CD4-positive, CD25-positive, alpha-beta regulatory T cell (primary cell): ENCODE results near the gene VIT. TPM values are rescaled to one million over a fixed set of nuclear protein-coding genes. Genes with fewer than 3 reads are reported as not detected.

Experiments
- ATAC-seq, 2 donors: fragments of 150-1000 bp; cut with Tn5 transposase; one replicate each; pipeline ENCODE4 v1.10.0; 2021; ENCODE audit warnings: low read depth in 2 of 2, moderate number of reproducible peaks in 2 of 2, moderate library complexity in 1 of 2
- DNase-seq, 3 donors: peaks; one replicate each; pipeline versions ENCODE4 v3.0.0 to v3.0.0-alpha.2; 2012 to 2022; ENCODE audit warnings: mixed read lengths in 1 of 3
- H3K27ac ChIP-seq: one replicate; pipeline ENCODE4 v1.7.0; 2013; ENCODE audit warnings: mild to moderate bottlenecking, low read length; ENCODE audit not compliant: insufficient read depth, poor library complexity, severe bottlenecking
- H3K27me3 ChIP-seq: one replicate; pipeline ENCODE4 v1.7.0; 2013; ENCODE audit warnings: low read length; ENCODE audit not compliant: control insufficient read depth, insufficient read depth
- H3K36me3 ChIP-seq: one replicate; pipeline ENCODE4 v1.7.0; 2013; ENCODE audit warnings: mild to moderate bottlenecking, low read length, moderate library complexity; ENCODE audit not compliant: control insufficient read depth, insufficient read depth
- H3K4me1 ChIP-seq: 2 replicates; pipeline ENCODE4 v1.7.0; 2013; ENCODE audit warnings: mild to moderate bottlenecking, low read length; ENCODE audit not compliant: insufficient read depth, control insufficient read depth, poor library complexity, severe bottlenecking
- H3K4me3 ChIP-seq: one replicate; pipeline ENCODE4 v1.7.0; 2013; ENCODE audit warnings: low read depth, mild to moderate bottlenecking, low read length, moderate library complexity
- H3K9me3 ChIP-seq, 2 experiments: 1 replicate in 1 of 2; 2 replicates in 1 of 2; pipeline ENCODE4 v1.7.0; 2013; ENCODE audit warnings: low read length in 2 of 2, mild to moderate bottlenecking in 1 of 2, moderate library complexity in 1 of 2; ENCODE audit not compliant: control insufficient read depth in 2 of 2
- H3K27ac Mint-ChIP-seq, 3 donors: one replicate each; pipeline ENCODE4 v1.8.0; 2020 to 2022; ENCODE audit warnings: mild to moderate bottlenecking in 3 of 3, mixed read lengths in 3 of 3, moderate library complexity in 2 of 3
- H3K27me3 Mint-ChIP-seq: one replicate; pipeline ENCODE4 v1.8.0; 2022; ENCODE audit warnings: mild to moderate bottlenecking, mixed read lengths
- H3K36me3 Mint-ChIP-seq: one replicate; pipeline ENCODE4 v1.8.0; 2020; ENCODE audit warnings: mixed read lengths
- H3K4me1 Mint-ChIP-seq, 4 donors: one replicate each; pipeline ENCODE4 v1.8.0; 2020 to 2022; ENCODE audit warnings: mixed read lengths in 4 of 4, mild to moderate bottlenecking in 1 of 4
- H3K4me3 Mint-ChIP-seq, 4 donors: one replicate each; pipeline ENCODE4 v1.8.0; 2020 to 2022; ENCODE audit warnings: mild to moderate bottlenecking in 4 of 4, mixed read lengths in 4 of 4, moderate library complexity in 3 of 4
- H3K9me3 Mint-ChIP-seq, 7 donors: one replicate each; pipeline ENCODE4 v1.8.0; 2020 to 2022; ENCODE audit warnings: mixed read lengths in 7 of 7, mild to moderate bottlenecking in 3 of 7, moderate library complexity in 2 of 7
- polyA plus RNA-seq, 4 donors: library from polyadenylated mRNA; unstranded; fragments of 300-500 nt; fragmentation: Illumina TruSeq; gene quantifications; one replicate each; pipeline ENCODE4 v1.2.3, GENCODE V29; 2021
- total RNA-seq: library from RNA; stranded (reverse); gene quantifications from one replicate; pipeline ENCODE4 v1.2.3, GENCODE V29; 2022

Gene VIT
- total and polyA plus RNA-seq, 5 donors from 2014 or later: not detected

DNA sequence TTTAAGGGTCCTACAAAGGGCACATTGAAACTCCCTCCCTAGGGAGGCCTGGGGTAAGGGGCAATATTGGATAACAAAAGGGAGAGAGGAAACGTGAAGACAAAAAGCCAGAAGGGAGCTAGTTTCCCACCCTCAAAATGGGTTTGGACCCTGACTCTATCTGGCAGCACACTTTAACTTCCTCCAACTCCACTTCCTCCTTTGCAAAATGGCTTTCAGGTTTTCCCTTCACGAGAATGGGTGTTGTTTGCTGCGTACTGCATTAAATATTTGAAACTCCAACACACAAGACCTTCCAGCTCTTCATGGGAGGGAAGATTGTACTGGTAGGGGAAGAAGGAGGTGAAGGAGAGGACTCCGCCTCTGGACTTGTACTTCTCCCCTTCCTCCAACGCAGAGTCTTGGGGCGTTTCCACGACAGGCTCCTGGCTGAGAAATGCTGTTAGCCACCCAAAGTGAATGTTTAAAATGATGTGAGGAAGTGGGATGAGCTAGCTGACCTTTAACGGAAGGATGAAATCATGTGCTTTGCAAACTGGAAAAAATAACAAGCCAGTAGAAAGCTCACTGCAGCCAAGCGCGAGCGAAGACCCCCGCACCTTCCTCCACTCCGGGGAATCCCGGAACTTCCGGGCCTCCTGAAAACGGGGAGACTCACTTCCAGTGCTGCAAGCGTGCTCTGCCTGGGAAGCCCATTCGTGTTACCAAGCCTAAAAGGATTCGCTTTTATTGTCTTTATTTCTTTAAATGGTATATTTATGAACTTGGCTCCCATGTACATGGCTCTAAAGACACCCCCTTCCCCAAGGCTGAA lies 85.6 kb downstream of the VIT start:
- H3K27me3 Mint-ChIP-seq: peaks cover 13% of the 10 kb centered on the region
- no peaks in the 10 kb centered on the region for H3K4me1 ChIP-seq
- H3K27ac Mint-ChIP-seq: no peak overlapping the region
- H3K4me3 ChIP-seq: no peak overlapping the region
- ATAC-seq (no peak), DNase-seq (no peak)
- no peaks in the 10 kb centered on the region for H3K36me3 Mint-ChIP-seq
- H3K9me3 ChIP-seq: no peaks in the 10 kb centered on the region
- H3K4me1 Mint-ChIP-seq: peaks cover 0 to 3% (median 1%) of the 10 kb centered on the region in 4 donors
- H3K27me3 ChIP-seq: peaks cover 7% of the 10 kb centered on the region
- no peaks in the 10 kb centered on the region for H3K36me3 ChIP-seq
- no peak overlapping the region for H3K4me3 Mint-ChIP-seq
- no peak overlapping the region for H3K27ac ChIP-seq
- H3K9me3 Mint-ChIP-seq: no peaks in the 10 kb centered on the region

DNA sequence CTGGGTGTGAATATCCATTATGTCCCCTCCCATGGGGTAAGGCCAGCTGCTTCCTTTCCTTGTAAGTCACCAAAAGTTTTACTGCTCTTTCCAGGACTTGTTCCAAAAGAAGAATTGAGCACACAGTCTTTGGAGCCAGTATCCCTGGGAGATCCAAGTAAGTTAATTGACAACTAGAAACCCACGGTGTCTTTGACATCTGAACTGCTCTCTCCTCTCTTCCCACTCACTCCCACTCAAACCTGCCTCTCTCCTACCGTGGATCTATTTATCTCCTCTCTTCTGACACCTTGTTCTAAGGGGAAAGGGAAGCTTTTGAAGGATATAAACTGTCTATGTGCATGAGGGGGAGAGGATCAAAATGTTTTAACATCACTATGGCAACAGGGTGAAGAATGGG lies 86.7 kb downstream of the VIT start:
- ATAC-seq: no peak
- Histone ChIP-seq H3K27ac (no peak overlapping the region), H3K9me3 (no peaks in the 10 kb centered on the region), H3K4me3 (no peak overlapping the region), H3K4me1 (no peaks in the 10 kb centered on the region), H3K36me3 (no peaks in the 10 kb centered on the region), H3K27me3 (peaks cover 7% of the 10 kb centered on the region)
- H3K4me1 Mint-ChIP-seq: peaks cover 0 to 3% (median 1%) of the 10 kb centered on the region in 4 donors
- H3K27ac Mint-ChIP-seq: no peak overlapping the region
- no peaks in the 10 kb centered on the region for H3K9me3 Mint-ChIP-seq
- no peak overlapping the region for H3K4me3 Mint-ChIP-seq
- DNase-seq: no peak
- H3K36me3 Mint-ChIP-seq: no peaks in the 10 kb centered on the region
- peaks cover 13% of the 10 kb centered on the region for H3K27me3 Mint-ChIP-seq

DNA sequence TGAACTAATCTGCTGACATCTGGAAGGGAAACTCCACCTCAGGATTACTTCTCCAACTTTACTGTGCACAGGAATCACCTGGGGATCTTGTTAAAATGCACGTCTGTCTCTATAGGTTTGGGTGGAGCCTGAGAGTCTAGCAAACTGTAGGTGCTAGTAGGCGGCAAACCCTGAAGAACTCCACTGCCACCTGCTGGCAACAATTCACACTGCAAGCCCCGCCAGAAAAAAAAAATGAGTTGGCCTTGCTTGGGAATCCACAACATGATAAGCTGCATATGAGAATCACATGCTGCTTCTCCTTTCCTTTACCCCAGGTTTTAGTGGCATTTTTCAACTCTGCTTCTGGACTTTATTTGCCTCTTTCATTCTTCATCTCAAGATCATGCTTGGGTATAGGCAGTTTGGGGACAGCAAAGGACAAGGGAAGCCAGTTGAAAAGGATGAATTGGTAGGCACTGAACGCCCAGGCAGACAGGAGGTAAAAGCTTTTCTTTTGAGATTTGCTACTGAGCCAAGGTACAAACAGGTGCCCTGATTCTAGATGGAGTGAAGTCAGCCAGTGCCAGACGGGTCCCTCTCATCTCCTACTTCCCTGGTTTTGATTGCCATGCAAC lies 88.8 kb downstream of the VIT start:
- Histone ChIP-seq H3K27ac (no peak overlapping the region), H3K9me3 (no peaks in the 10 kb centered on the region), H3K4me3 (no peak overlapping the region), H3K36me3 (no peaks in the 10 kb centered on the region), H3K4me1 (no peaks in the 10 kb centered on the region), H3K27me3 (peaks cover 10% of the 10 kb centered on the region)
- ATAC-seq (peak; percentile 72 to 75), DNase-seq (peak; percentile 20 to 72 (median 62))
- no peak overlapping the region for H3K4me3 Mint-ChIP-seq
- no peak overlapping the region for H3K27ac Mint-ChIP-seq
- peaks cover 0 to 3% (median 1%) of the 10 kb centered on the region in 4 donors for H3K4me1 Mint-ChIP-seq
- H3K9me3 Mint-ChIP-seq: peaks cover 0 to 2% (median 0%) of the 10 kb centered on the region in 7 donors
- peaks cover 17% of the 10 kb centered on the region for H3K27me3 Mint-ChIP-seq
- H3K36me3 Mint-ChIP-seq: no peaks in the 10 kb centered on the region

DNA sequence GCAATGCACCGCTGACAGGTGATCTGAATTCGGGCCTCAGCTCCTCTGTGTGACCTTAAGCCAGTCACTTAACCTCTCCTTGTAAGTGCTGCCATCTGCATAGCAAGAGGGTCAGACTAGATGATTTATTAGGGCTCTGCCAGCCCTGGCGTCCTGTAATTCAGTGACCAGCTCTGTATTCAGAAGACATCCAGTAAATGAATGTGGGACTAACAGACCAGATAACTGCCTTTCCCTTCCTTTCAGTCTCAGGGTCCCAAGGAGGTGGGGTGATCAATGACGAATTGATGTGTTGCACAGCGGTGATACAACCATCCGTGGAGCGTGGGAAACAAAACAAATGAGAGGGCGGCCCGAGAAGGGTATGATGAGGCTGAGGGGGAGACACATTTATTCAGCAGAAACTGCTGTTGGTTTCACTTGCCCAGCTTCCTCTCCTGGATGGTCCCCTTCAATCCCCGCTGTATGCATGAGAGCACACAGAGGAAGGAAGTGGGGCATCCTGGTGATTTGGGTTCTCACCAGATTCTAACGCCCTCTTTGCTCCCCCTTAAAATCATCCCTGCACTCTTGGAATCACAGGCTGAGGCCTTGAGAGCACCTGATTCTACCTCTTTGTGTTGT lies 92.8 kb downstream of the VIT start:
- H3K27ac ChIP-seq: no peak overlapping the region
- DNase-seq (no peak), ATAC-seq (no peak)
- H3K27me3 Mint-ChIP-seq: peaks cover 31% of the 10 kb centered on the region
- no peak overlapping the region for H3K27ac Mint-ChIP-seq
- no peak overlapping the region for H3K4me3 ChIP-seq
- no peaks in the 10 kb centered on the region for H3K4me1 ChIP-seq
- H3K9me3 ChIP-seq: no peaks in the 10 kb centered on the region
- H3K36me3 ChIP-seq: no peaks in the 10 kb centered on the region
- H3K36me3 Mint-ChIP-seq: no peaks in the 10 kb centered on the region
- H3K9me3 Mint-ChIP-seq: peaks cover 0 to 2% (median 0%) of the 10 kb centered on the region in 7 donors
- H3K4me3 Mint-ChIP-seq: no peak overlapping the region
- H3K4me1 Mint-ChIP-seq: peaks cover 0 to 3% (median 1%) of the 10 kb centered on the region in 4 donors
- peaks cover 9% of the 10 kb centered on the region for H3K27me3 ChIP-seq

DNA sequence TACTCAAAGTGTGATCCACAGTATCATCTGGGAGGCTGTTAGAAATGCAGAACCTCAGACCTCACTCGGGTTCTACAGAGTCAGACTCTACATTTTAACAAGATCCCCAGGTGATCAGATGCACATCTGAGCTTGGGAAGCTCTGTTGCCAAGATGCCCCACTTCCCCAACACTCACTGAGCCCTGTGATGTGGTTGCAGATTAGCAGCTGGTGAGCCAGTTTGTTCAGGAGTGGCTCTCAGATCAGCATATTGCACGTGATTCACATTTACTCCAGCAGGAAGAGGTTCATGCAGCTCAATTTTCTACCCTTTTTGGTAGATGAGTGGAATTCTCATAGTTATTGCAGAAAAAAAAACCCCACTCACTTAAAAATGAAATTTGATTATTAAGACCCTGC lies 96.4 kb downstream of the VIT start:
- H3K36me3 Mint-ChIP-seq: no peaks in the 10 kb centered on the region
- Histone ChIP-seq H3K9me3 (no peaks in the 10 kb centered on the region), H3K27me3 (peaks cover 16% of the 10 kb centered on the region), H3K4me1 (no peaks in the 10 kb centered on the region), H3K27ac (no peak overlapping the region), H3K36me3 (no peaks in the 10 kb centered on the region), H3K4me3 (no peak overlapping the region)
- peaks cover 50% of the 10 kb centered on the region for H3K27me3 Mint-ChIP-seq
- DNase-seq (no peak), ATAC-seq (no peak)
- H3K9me3 Mint-ChIP-seq: peaks cover 0 to 2% (median 0%) of the 10 kb centered on the region in 7 donors
- peak overlapping the region in 1 of 3 donors; percentile 78 for H3K27ac Mint-ChIP-seq
- no peak overlapping the region for H3K4me3 Mint-ChIP-seq
- no peaks in the 10 kb centered on the region for H3K4me1 Mint-ChIP-seq

DNA sequence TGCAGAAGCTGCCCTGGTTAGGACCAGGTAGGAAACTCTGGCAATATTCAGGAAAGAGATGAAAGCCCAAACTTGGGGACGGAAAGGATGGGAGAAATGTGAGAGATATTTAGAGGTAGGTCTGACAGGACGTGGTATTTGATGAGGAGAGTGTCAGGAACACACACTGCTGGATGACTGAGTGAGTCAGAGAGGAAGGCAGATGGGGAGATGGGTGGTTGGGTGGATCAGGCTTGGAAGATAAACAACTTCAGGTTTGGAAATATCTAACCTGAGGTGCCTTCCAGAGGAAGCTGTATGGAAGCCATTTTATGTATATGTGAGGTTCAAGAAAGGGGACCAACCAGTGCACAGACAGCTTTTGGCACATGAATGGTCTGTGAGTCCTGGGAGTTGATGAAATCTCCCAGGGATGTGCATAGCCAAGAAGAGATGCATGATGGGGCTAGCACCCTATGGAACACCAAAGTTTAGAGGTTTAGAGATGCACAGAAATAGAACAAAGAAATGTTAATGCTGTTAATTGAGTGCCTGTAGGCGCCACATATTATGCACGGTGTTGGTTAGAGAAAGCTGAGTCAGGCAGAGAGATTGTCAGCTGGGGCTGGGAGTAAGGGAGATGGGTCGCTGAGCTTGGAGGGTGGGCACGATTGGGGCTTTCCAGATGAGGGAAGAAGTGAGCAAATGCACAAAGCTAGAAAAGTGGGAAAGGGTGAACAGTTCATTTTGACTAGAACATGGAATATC lies 101.0 kb downstream of the VIT start:
- no peak for ATAC-seq
- Mint-ChIP-seq H3K4me3 (no peak overlapping the region), H3K4me1 (peaks cover 0 to 13% (median 4%) of the 10 kb centered on the region in 4 donors), H3K36me3 (no peaks in the 10 kb centered on the region), H3K9me3 (no peaks in the 10 kb centered on the region), H3K27ac (no peak overlapping the region), H3K27me3 (peaks cover 40% of the 10 kb centered on the region)
- Histone ChIP-seq H3K27ac (no peak overlapping the region), H3K4me3 (no peak overlapping the region), H3K4me1 (no peaks in the 10 kb centered on the region), H3K9me3 (no peaks in the 10 kb centered on the region), H3K36me3 (no peaks in the 10 kb centered on the region), H3K27me3 (peaks cover 13% of the 10 kb centered on the region)
- no peak for DNase-seq

DNA sequence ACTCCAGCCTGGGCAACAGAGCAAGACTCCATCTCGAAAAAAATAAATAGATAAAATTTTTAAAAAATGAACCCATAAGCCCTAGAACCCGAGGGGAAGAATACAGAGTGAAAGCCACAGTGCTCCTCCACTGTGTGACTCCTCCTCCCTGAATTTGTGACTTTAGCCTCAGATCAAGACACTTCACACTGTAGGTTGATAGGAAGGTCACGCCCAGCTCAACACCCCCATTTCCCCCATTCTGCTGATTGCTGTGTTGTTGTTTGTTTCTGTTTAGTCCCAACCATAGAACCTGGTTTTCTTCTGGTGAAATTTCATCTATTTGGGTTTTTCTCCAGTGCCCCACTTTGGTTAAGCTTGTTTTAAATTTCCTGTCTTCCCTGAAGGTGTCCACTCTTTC lies 102.2 kb downstream of the VIT start:
- Histone ChIP-seq H3K36me3 (no peaks in the 10 kb centered on the region), H3K27ac (no peak overlapping the region), H3K4me3 (no peak overlapping the region), H3K27me3 (peaks cover 13% of the 10 kb centered on the region), H3K4me1 (no peaks in the 10 kb centered on the region), H3K9me3 (no peaks in the 10 kb centered on the region)
- no peak for DNase-seq
- no peaks in the 10 kb centered on the region for H3K9me3 Mint-ChIP-seq
- no peak overlapping the region for H3K27ac Mint-ChIP-seq
- peaks cover 0 to 13% (median 4%) of the 10 kb centered on the region in 4 donors for H3K4me1 Mint-ChIP-seq
- H3K4me3 Mint-ChIP-seq: no peak overlapping the region
- H3K36me3 Mint-ChIP-seq: no peaks in the 10 kb centered on the region
- H3K27me3 Mint-ChIP-seq: peaks cover 28% of the 10 kb centered on the region
- no peak for ATAC-seq
